GM21526 (cell line): Measurements from ENCODE around the gene MIA2.
"Not testable (repeated sequence)": the region's sequence is repeated elsewhere in the genome, so short reads cannot be mapped to it uniquely, and the experiment has no call there.

ENCODE experiments used
- ATAC-seq: cut with Tn5 transposase; IDR thresholded peaks from one replicate; pipeline ENCODE4 v1.9.1; 2021; ENCODE audit warnings: moderate library complexity; ENCODE audit not compliant: unreplicated experiment, low FRiP score

MIA2 gene, protein sequence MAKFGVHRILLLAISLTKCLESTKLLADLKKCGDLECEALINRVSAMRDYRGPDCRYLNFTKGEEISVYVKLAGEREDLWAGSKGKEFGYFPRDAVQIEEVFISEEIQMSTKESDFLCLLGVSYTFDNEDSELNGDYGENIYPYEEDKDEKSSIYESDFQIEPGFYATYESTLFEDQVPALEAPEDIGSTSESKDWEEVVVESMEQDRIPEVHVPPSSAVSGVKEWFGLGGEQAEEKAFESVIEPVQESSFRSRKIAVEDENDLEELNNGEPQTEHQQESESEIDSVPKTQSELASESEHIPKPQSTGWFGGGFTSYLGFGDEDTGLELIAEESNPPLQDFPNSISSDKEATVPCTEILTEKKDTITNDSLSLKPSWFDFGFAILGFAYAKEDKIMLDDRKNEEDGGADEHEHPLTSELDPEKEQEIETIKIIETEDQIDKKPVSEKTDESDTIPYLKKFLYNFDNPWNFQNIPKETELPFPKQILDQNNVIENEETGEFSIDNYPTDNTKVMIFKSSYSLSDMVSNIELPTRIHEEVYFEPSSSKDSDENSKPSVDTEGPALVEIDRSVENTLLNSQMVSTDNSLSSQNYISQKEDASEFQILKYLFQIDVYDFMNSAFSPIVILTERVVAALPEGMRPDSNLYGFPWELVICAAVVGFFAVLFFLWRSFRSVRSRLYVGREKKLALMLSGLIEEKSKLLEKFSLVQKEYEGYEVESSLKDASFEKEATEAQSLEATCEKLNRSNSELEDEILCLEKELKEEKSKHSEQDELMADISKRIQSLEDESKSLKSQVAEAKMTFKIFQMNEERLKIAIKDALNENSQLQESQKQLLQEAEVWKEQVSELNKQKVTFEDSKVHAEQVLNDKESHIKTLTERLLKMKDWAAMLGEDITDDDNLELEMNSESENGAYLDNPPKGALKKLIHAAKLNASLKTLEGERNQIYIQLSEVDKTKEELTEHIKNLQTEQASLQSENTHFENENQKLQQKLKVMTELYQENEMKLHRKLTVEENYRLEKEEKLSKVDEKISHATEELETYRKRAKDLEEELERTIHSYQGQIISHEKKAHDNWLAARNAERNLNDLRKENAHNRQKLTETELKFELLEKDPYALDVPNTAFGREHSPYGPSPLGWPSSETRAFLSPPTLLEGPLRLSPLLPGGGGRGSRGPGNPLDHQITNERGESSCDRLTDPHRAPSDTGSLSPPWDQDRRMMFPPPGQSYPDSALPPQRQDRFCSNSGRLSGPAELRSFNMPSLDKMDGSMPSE (N-terminal part only)

DNA sequence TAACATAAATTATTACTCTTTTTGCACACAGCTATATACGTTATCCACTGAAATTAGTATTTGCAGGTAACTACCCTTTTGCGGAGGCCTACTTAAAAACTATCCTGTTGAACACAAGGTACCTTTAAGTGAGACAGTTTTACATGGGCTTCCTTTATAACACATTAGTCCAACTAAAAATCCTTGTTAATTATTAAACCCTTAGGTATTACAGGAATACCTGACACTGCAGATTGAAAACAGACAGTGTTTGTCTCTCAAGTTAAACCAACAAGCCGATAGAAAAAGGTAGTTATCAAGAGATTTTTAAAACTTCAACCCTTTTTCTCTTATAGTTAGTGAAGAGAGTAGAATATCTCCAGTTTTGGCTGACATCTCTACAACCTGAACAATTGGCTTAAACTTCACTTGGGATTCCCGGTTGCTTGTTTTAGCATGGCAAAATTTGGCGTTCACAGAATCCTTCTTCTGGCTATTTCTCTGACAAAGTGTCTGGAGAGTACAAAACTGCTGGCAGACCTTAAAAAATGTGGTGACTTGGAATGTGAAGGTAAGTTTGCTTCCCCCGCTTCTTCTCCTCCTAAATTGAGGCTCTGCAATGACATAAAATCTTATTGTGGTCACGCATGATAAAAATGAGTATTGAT, at the start of gene MIA2:
MIA2 (plus strand) TSS at position 236 of the 647 bp plus-strand sequence; CDS start at position 436, 200 bp downstream.
- no peak for ATAC-seq

DNA sequence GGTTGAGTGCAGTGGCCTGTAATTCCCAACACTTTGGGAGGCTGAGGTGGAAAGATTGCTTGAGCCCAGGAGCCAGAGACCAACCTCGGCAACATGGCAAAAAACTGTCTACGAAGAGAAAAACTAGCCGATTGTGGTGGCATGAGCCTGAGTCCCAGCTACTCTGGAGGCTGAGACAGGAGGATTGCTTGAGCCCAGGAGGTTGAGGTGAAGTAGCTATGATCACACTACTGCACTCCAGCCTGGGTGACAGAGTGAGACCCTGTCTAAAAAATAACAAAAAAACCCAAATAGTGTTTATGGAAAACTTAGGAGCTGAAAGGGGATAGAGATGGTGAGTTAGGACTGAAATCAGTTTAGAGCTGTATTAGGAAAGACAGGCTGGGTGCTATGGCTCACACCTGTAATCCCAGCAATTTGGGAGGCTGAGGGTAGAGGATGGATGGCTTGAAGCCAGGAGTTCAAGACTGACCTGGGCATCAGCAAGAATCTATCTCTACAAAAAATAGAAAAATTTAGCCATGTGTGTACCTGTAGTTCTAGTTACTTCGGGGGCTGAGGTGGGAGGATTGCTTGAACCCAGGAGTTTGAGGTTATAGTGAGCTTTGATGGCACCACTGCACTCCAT, 49.0 kb upstream of the MIA2 start:
- ATAC-seq: no peak

DNA sequence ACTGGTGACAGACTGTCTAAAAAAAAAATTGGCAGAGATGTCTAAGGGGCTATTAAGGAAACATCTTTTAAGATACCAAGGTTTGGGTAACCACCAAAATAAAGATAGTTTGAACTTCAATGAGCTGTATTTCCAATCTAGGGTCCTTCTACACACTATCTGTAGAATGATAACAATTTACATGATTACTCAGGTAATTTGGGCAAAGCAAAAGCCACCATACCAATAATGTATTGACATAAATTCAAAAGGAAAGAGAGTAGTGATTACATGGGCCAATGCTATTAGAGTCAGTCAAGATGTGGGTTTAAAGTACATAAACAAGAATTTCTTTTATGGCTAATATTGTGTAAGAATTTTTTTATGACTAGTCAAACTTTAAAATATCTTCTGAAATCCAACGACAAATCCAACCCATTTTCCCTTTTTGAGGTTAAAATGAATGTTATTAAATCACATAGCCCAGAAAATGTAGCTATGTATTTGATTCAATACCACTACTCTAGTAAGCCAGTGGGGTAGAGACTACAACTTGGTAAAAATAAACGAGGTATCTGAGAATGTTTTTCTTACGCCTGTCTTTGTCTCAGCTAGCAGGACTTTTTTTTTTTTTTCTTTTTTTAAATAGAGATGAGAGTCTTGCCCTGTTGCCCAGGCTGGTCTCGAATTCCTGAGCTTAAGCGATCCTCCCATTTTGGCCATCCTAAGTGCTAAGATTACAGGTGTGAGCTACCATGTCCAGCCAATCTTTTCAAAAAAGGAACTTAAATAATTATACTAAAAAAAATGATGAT, 48.3 kb upstream of the MIA2 start:
- ATAC-seq: no peak

GRCh38 chr14:39186941-39187525, 46.7 kb upstream of the MIA2 start:
- ATAC-seq: no peak

- no peak for ATAC-seq
Measured at GRCh38 chr14:39203659-39204606, 29.8 kb upstream of the MIA2 start.

DNA sequence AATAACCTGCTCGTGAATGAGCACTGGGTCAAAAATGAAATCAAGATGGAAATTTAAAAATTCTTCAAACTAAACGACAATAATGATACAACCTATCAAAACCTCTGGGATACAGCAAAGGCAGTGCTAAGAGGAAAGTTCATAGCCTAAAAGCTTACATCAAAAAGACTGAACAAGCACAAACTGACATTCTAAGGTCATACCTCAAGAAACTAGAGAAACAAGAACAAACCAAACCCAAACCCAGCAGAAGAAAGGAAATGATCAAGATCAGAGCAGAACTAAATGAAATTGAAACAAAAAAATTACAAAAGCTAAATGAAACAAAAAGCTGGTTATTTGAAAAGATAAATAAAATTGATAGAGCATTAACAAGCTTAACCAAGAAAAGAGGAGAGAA, 26.3 kb upstream of the MIA2 start:
- not testable (repeated sequence) for ATAC-seq

DNA sequence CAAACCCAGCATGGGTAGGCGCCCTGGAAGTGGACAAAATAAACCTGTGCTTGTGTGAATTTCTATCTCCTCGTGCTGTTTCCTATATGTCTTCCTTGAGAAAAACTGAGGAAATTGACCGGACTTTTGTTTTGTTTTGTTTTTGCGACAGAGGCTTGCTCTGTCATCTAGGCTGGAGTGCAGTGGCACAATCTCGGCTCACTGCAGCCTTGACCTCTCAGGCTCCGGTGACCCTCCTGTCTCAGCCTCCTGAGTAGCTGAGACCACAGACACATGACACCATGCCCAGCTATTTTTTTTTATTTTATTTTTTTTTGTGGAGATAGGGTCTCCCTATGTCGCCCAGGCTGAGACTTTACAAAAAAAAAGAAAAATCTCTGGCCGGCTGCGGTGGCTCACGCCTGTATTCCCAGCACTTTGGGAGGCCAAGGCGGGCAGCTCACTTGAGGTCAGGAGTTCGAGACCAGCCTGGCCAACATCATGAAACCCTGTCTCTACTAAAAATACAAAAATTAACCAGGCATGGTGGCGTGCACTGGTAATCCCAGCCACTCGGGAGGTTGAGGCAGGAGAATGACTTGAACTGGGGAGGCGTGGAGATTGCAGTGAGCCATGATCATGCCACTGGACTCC, 22.5 kb upstream of the MIA2 start:
- no peak for ATAC-seq

- ATAC-seq: no peak
Measured at GRCh38 chr14:39212034-39212433, 21.7 kb upstream of the MIA2 start.

- ATAC-seq: no peak
Measured at GRCh38 chr14:39212693-39213092, 21.0 kb upstream of the MIA2 start.

DNA sequence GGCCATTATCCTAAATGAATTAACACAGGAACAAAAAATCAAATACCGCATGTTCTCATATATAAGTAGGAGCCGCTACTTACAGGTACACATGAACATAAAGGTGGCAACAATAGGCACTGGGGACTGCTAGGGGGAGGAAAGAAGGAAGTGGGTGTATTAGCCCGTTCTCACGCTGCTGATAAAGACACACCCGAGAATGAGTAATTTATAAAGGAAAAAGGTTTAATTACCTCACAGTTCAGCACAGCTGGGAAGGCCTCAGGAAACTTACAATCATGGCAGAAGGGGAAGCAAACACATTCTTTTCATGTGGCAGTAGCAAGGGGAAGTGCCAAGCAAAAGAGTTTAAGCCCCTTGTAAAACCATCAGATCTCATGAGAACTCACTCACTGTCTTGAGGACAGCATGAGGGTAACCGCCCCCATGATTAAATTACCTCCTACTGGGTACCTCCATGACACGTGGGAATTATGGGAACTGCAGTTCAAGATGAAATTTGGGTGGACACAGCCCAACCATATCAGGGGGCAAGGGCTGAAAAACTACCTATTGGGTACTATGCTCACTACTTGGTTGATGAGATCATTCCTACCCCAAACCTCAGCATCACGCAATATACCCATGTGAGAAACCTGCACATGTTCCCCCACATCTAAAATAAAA, 16.4 kb upstream of the MIA2 start:
- ATAC-seq: no peak

DNA sequence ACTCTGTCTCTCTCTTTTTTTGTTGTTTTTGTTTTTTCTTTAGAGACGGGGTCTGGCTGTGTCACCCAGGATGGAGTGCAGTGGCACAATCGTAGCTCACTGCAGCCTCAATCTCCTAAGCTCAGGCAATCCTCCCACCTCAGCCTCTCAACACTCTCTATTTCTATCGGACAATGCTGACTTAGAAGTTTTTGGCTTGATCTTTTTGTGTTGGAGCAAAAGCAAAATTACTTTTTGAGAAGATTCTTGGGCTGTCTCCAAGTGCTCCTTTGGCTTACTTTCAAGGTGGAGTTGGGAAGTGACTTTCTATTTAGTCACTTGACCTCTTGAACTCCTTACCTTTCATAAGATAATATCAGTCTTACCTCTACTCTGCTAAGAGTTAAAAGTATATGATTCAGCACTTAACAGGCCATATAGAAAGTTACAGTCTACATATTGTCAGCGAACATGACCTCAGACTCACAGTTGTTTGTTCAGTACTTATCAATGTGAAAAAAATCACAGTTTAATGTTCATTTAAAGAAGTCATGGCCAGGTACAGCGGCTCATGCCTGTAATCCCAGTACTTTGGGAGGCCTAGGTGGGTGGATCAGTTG, 15.4 kb upstream of the MIA2 start:
- no peak for ATAC-seq

- ATAC-seq: no peak
Measured at GRCh38 chr14:39219075-39219499, 14.6 kb upstream of the MIA2 start.

DNA sequence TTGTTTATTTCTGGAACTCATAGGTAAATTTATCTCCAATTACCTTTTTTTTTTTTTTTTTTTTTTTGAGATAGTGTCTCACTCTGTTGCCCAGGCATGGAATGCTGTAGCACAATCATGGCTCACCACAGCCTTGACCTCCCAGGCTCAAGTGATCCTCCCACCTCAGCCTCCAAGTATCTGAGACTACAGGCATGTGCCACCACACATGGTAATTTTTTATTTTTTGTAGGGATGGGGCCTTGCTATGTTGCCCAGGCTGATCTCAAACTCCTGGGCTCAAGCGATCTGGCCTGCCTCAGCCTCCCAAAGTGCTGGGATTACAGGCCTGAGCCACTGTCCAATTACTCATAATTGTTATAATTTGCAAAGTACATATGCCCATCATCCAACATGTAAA, 13.2 kb upstream of the MIA2 start:
- ATAC-seq: not testable (repeated sequence)

DNA sequence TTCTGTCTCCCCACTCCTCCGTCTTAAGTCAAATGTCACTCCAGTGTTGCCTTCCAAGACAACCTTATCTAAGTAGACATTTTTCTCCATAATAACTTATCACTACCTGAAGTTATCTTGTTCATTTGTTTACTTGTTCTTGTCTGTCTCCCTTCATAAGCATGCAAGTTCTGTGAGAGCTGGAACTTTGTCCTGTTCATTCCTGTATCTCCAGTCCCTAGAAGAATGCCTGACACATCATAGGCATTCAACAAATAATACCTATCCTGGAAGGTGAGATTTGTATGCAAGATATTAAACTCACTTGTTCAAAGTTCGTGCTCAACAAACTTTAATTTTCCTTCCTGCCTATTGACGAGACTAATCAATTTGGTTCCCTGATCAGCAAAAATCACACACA, 5.7 kb upstream of the MIA2 start:
- ATAC-seq: no peak

- no peak for ATAC-seq
Measured at GRCh38 chr14:39228509-39229221, 5.0 kb upstream of the MIA2 start.

DNA sequence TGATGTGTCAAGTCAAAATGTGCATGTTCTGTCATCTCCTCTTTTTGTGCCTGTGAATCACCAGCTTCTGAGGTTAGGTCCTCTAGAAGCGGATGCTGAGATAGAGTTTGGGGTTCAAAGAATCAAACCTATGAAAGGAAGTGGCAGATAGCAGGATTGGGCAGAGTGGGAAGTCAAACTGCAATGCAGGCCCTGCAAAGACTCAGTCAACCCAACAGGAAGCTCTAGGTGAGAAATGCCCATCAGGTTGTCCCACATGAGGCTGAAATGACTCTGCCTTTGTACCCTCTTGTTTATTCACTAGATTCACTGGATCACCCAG, 4.5 kb upstream of the MIA2 start:
- no peak for ATAC-seq
